ENCODE measurements around the gene ABR. TPM values are rescaled to one million over a fixed set of nuclear protein-coding genes. Genes with fewer than 3 reads are reported as not detected.

Gene ABR
- polyA plus RNA-seq, 1 donor from 2014 or later, result 34.5 TPM

- no peak for TF ChIP-seq RAD21 (conservative IDR thresholded peaks at IDR 0.05)
- TF ChIP-seq EZH2 (IDR thresholded peaks at IDR 0.05; ENCODE audit: borderline replicate concordance, insufficient read depth, low read length, poor library complexity, severe bottlenecking), result no peak
- TF ChIP-seq POLR2AphosphoS5 (IDR thresholded peaks at IDR 0.05), result no peak
- no peak for TF ChIP-seq TAF1 (IDR thresholded peaks at IDR 0.05; ENCODE audit: low read depth)
- TF ChIP-seq MXI1 (conservative IDR thresholded peaks at IDR 0.05; ENCODE audit: poor library complexity, severe bottlenecking), result no peak
- TF ChIP-seq REST (IDR thresholded peaks at IDR 0.05; ENCODE audit: borderline replicate concordance), result no peak
- TF ChIP-seq SMC3 (conservative IDR thresholded peaks at IDR 0.05; ENCODE audit: poor library complexity), result no peak
- Histone ChIP-seq H3K4me2 (ENCODE audit: low read length) (no peak overlapping the region), H3K9ac (ENCODE audit: low read length) (no peak overlapping the region), H3K27ac (ENCODE audit: low read length) (no peak overlapping the region), H4K20me1 (ENCODE audit: insufficient read depth) (no peaks in the 10 kb centered on the region), H2AFZ (ENCODE audit: low read depth, low read length) (no peak overlapping the region), H3K27me3 (ENCODE audit: insufficient read depth, low read depth, low read length) (no peaks in the 10 kb centered on the region), H3K9me3 (ENCODE audit: low read length) (no peaks in the 10 kb centered on the region), H3F3A (ENCODE audit: insufficient read depth, low read length, poor library complexity, severe bottlenecking) (no peaks in the 10 kb centered on the region), H3K9me2 (ENCODE audit: insufficient read depth, low read length) (no peaks in the 10 kb centered on the region), H3K36me3 (ENCODE audit: insufficient read depth, low read length) (no peaks in the 10 kb centered on the region), H3K79me2 (replicated peaks; ENCODE audit: insufficient read depth, low read length) (no peaks in the 10 kb centered on the region), H3K4me3 (ENCODE audit: low read length) (no peak overlapping the region)
These were observed 144.1 kb downstream of the ABR start for GRCh38 chr17:1035546-1036170.

- no peaks in the 10 kb centered on the region for H3K9me2 ChIP-seq (ENCODE audit: insufficient read depth, low read length)
- H3K4me2 ChIP-seq (ENCODE audit: low read length), result no peak overlapping the region
- H3K9ac ChIP-seq (ENCODE audit: low read length), result no peak overlapping the region
- TF ChIP-seq MXI1 (conservative IDR thresholded peaks at IDR 0.05; ENCODE audit: poor library complexity, severe bottlenecking) (no peak), SMC3 (conservative IDR thresholded peaks at IDR 0.05; ENCODE audit: poor library complexity) (no peak), EP300 (conservative IDR thresholded peaks at IDR 0.05; ENCODE audit: poor library complexity, severe bottlenecking) (no peak), REST (IDR thresholded peaks at IDR 0.05; ENCODE audit: borderline replicate concordance) (no peak), RAD21 (conservative IDR thresholded peaks at IDR 0.05) (no peak), EZH2 (IDR thresholded peaks at IDR 0.05; ENCODE audit: borderline replicate concordance, insufficient read depth, low read length, poor library complexity, severe bottlenecking) (no peak), TAF1 (IDR thresholded peaks at IDR 0.05; ENCODE audit: low read depth) (no peak), CTCF (IDR thresholded peaks at IDR 0.05; ENCODE audit: poor library complexity, severe bottlenecking) (no peak)
- no peak overlapping the region for H3K4me3 ChIP-seq (ENCODE audit: low read length)
- H4K20me1 ChIP-seq (ENCODE audit: insufficient read depth), result no peaks in the 10 kb centered on the region
- H3K79me2 ChIP-seq (replicated peaks; ENCODE audit: insufficient read depth, low read length), result no peaks in the 10 kb centered on the region
- no peaks in the 10 kb centered on the region for H3K36me3 ChIP-seq (ENCODE audit: insufficient read depth, low read length)
- H3F3A ChIP-seq (ENCODE audit: insufficient read depth, low read length, poor library complexity, severe bottlenecking), result no peaks in the 10 kb centered on the region
- no peaks in the 10 kb centered on the region for H3K9me3 ChIP-seq (ENCODE audit: low read length)
- H2AFZ ChIP-seq (ENCODE audit: low read depth, low read length), result no peak overlapping the region
- H3K27ac ChIP-seq (ENCODE audit: low read length), result no peak overlapping the region
- no peaks in the 10 kb centered on the region for H3K27me3 ChIP-seq (ENCODE audit: insufficient read depth, low read depth, low read length)
These were observed 145.1 kb downstream of the ABR start for GRCh38 chr17:1034652-1035210.
